GM18858 (cell line): Measurements from ENCODE around the gene ACER3.
"Not testable (repeated sequence)": the region's sequence is repeated elsewhere in the genome, so short reads cannot be mapped to it uniquely, and the experiment has no call there.

Experiments used
- ATAC-seq: cut with Tn5 transposase; IDR thresholded peaks from one replicate; pipeline ENCODE4 v1.9.1; 2021; ENCODE audit not compliant: unreplicated experiment

ACER3 gene

DNA sequence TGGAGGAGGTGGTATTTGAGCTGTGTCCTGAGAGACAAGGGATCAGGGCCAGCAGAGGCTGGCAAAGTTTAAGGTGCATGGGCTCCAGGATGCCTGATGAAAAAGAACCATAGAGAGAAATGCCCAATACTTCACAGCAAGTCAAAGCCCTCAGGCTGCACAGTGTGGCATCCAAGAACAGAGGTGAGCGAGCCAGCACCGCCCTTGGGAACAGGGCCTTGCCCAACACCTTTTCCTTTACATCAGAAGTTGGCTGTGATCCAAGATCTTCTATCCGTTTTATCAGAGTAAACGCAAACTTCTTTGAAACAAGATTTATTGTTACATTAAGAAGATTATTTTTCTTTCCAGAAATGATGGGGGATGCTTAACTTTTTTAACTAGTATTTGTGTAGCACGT, 174.9 kb downstream of the ACER3 start:
- no peak for ATAC-seq

GRCh38 chr11:77036398-77036797, 175.7 kb downstream of the ACER3 start:
- ATAC-seq, result no peak

- ATAC-seq, result no peak
Measured at GRCh38 chr11:77037057-77037456, 176.3 kb downstream of the ACER3 start.

GRCh38 chr11:77038029-77038824, 177.5 kb downstream of the ACER3 start:
- ATAC-seq, result no peak

DNA sequence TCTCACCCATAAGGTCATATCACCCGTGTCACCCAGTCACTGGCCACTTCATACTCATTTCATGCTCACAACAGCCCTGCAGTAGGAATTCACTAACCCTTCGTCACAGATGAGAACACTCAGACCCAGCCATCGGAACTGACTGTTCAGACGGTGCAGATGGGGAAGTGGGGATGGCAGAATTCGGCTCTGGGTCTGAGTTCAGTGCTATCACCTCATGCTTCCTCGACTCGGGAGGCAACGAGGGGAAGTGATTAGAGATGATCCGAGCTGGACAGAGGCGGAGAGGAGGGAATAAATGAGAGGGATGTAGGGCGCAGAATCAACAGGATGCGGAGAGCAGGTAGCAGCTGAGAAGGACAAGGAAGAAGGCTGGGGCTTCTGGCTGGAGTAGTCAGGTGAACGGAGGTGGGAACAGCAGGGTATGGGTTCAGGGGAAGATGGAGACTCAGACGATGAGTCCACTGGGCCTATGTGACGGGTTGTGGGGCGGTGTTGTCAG, 178.2 kb downstream of the ACER3 start:
- ATAC-seq, result no peak

- ATAC-seq, result no peak
Measured at GRCh38 chr11:77039491-77040400, 179.0 kb downstream of the ACER3 start.

GRCh38 chr11:77040401-77040777, 179.7 kb downstream of the ACER3 start:
- ATAC-seq, result no peak

- ATAC-seq, result no peak
Measured at GRCh38 chr11:77040889-77041288, 180.2 kb downstream of the ACER3 start.

- ATAC-seq, result no peak
Measured at GRCh38 chr11:77042111-77042726, 181.5 kb downstream of the ACER3 start.

DNA sequence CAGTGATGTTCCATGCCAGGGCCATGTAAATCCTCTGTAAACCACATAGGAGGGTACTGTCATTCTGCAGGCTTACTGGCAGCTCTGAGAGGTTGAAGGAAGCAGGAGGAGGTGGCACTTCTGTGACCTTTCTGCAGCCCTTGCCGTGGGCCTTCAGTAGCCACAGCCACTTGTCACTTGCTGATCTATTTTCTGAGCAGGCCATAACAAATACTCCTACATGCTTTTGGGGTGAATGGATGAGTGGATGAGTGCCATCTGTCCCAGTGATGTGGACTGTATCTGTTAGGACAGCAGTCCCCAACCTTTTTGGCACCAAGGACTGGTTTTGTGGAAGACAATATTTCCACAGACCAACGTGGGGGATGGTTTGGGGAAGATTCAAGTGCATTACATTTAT, 183.6 kb downstream of the ACER3 start:
- ATAC-seq, result no peak

DNA sequence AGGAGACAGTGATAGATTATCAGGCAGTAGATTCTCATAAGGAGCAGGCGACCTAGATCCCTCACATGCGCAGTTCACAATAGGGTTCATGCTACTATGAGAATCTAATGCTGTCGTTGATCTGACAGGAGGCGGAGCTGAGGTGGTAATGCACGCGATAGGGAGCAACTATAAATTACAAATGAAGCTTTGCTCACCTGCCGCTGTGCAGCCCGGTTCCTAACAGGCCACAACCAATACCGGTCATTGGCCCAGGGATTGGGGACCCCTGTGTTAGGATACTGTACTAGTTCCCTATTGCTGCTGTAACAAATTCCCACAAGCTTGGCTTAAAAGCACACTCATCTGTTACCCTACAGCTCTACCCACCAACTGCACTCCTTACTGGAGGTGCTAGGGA, 184.2 kb downstream of the ACER3 start:
- ATAC-seq, result no peak

DNA sequence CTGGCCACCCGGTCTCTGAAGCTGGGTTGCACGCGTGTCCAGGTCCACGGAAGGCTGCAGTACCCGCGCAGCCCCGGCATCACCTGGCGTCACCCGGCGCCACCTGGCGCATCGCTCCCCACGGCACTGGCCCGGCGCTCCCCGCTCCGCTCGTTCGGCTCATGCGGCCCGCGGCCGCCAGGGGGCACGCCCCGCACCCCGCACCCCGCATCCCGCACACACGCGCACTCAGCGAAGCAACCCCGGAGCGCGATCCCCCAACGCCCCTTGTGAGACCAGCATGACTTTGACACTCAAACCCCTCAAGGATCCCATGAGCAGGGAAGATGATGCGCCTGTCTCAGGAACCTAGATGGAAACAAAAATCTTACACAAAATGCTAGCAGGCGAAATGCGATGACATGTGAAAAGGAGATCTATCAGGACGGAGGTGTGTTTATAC, 185.4 kb downstream of the ACER3 start:
- no peak for ATAC-seq

DNA sequence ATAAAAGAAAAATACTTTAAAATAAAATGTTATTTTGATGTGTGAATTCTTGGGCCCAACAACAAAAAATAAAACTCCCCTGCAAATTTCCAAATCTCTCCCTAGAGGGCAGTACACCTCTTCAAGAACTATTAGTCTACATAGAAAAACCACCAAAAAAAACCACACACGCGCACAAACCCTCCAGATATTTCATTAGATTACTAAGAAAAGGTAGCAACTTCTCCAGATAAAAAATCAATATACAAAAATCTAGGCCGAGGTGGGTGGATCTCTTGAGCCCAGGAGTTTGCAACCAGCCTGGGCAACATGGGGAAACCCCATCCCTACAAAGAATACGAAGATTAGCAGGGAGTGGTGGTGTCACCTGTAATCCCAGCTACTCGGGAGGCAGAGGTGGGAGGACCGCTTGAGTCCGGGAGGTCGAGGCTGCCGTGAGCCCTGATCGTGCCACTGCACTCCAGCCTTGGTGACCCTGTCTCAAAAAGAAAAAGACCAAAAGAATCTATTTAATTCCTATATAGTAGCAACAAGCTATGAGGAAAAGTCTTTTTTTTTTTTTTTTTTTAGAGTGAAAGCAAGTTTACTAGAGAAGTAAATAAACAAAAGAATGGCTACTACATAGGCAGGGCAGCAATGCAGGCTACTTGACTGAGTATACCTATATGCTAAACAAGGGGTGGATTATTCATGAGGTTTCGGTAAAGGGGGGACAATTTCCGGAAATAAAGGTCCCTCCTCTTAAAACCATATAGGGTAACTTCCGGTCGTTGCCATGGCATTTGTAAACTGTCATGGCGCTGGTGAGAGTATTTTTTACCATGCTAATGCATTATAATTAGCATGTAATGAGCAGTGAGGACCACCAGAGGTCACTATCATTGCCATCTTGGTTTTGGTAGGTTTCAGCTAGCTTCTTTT, 186.5 kb downstream of the ACER3 start:
- peak; percentile 68 for ATAC-seq

GRCh38 chr11:77047928-77048446, 187.3 kb downstream of the ACER3 start:
- not testable (repeated sequence) for ATAC-seq

DNA sequence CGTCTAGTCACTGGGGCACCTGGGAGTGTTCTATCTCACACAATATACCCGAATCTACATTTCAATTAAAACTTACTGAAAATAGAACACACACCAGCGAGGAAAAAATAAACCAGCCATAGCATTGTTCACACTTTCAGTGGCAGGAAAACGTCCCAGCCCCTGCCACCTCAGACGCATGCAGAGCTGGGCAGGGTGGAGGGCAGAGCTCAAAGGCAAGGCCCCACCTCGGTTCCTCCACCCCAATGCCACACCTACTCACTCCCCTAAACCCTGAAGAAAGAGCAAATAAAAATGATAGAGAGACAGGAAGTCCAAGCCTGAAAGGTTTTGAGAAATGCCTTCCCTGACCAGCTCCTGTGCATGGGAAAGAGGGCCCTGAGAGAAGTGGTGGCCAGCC, 188.3 kb downstream of the ACER3 start:
- no peak for ATAC-seq

GRCh38 chr11:77051511-77051910, 190.8 kb downstream of the ACER3 start:
- no peak for ATAC-seq

DNA sequence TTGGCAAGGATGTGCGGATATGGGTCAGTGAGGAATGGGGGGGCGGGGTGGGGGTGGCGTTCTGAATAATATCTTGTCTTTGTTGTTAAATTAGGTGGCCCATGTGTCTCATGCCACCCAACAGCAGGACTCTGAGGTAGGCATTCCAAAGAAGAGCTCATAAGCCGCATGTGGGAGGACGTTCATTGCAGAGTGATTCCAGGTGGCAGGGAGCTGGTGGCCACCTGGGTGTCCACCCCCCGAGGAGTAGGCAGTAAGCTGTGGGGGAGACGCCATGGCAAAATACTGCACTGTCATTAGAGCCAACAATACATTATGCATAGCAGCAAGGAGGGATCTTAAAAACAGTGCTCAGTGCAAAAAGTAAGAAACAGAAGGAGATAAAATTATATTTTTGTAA, 191.8 kb downstream of the ACER3 start:
- ATAC-seq, result no peak

DNA sequence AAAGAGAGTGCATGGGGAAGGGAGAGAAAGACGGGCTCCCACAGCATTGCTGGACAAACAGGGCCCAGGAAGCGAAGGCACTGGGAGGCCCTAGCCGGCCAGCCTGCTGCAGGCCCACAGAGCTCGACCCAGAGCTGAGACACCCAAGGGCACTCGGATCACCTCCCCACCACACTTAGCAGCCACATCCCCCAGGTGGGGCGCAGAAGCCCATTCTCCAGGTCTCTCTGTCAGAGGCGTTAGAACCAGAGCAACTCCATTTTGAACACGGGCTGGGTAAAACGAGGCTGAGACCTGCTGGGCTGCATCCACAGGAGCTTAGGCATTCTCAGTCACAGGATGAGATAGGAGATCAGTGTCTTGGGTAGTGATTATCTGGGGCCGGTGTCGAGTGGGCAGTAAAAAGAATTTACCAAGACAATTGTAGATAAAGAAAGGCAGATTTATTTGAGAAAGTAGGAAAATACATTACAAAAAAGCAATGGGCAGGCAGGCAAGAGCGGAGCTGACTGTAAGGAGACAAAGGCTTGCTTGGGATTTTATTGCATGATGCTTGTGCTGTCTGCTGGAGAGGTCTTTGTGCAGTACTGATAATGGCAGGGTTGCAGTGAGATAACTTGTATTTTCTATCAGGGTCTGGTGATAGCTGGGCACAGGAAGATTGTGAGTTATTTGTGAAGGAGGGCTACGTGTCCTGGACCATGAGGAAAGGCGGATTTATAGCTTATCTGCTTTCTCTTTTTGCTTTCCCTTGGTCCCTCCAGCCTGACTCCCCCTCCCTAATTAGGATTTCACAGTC, 192.7 kb downstream of the ACER3 start:
- no peak for ATAC-seq

DNA sequence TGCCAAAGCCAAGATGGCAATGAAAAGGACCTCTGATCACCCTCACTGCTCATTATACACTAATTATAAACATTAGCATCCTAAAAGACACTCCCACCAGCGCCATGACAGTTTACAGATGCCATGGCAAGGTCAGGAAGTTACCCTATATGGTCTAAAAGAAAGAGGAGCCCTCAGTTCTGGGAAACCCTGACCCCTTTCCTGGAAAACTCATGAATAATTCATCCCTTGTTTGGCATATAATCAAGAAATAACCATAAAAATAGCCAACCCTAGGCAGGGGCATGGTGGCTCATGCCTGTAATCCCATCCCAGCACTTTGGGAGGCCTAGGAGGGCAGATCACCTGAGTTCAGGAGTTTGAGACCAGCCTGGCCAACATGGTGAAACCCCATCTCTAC, 193.4 kb downstream of the ACER3 start:
- no peak for ATAC-seq
